HL-60 (cell line): ENCODE measurements around the gene ZFYVE28.

ENCODE experiments used
- DNase-seq, 2 experiments: peaks; one replicate each; pipeline ENCODE4 v3.0.0-alpha.2; 2010 to 2020; ENCODE audit warnings: low read depth in 1 of 2, low spot score in 1 of 2
- H3K27ac ChIP-seq: fragments of 250-450 bp; sonication (Bioruptor Pico); replicated peaks from 2 replicates; pipeline ENCODE4 v1.5.1; 2020; ENCODE audit warnings: mild to moderate bottlenecking, moderate library complexity
- H3K27me3 ChIP-seq: fragments of 250-450 bp; sonication (Bioruptor Pico); 2 replicates; pipeline ENCODE4 v1.5.1; 2021; ENCODE audit warnings: mild to moderate bottlenecking, moderate library complexity; ENCODE audit not compliant: insufficient read depth, poor library complexity, severe bottlenecking
- H3K4me3 ChIP-seq: replicated peaks from 2 replicates; pipeline ENCODE4 v1.5.1; 2011; ENCODE audit warnings: mild to moderate bottlenecking, control low read depth, low read length; ENCODE audit not compliant: insufficient read depth
- GABPA ChIP-seq: IDR thresholded peaks from 2 replicates; pipeline ENCODE4 v1.6.1; 2012; ENCODE audit warnings: low read depth
- POLR2AphosphoS5 ChIP-seq: IDR thresholded peaks from 2 replicates; pipeline ENCODE4 v1.6.1; 2012; ENCODE audit warnings: low read depth
- SPI1 ChIP-seq: IDR thresholded peaks from 2 replicates; pipeline ENCODE4 v1.6.1; 2012; ENCODE audit warnings: low read depth, mild to moderate bottlenecking, borderline replicate concordance
- TF ChIP-seq, protein P1 (sequence below): IDR thresholded peaks from one replicate; pipeline ENCODE4 v1.5.1; 2011; ENCODE audit warnings: low read length, control low read depth, inconsistent platforms; ENCODE audit not compliant: insufficient read depth
- TF ChIP-seq, protein P2 (sequence below): IDR thresholded peaks from 2 replicates; pipeline ENCODE4 v1.6.1; 2012; ENCODE audit warnings: low read depth; ENCODE audit not compliant: insufficient replicate concordance

ZFYVE28 gene

DNA sequence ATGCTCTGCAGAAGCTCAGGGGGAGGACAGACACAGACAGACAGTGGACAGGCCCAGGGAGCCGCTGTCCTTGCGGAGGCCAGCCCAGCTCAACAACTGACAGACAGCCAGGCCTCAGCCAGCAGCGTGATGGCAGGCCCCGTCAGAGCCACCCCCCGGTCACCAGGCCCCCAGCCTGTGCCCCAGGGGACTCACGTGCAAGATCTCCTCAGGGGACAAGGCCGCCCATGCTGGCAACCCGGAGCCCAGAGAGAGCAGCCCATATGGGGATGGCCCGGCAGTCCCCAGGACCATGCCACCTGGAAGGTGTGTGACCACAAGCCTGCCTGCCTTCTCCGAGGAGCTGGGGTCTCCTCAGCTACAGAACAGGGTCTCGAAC, 128.5 kb downstream of the ZFYVE28 start:
- H3K27me3 ChIP-seq, result no peaks in the 10 kb centered on the region
- no peak overlapping the region for H3K27ac ChIP-seq
- no peak overlapping the region for H3K4me3 ChIP-seq
- TF ChIP-seq POLR2AphosphoS5, result no peak
- no peak for TF ChIP-seq GABPA
- no peak for TF ChIP-seq SPI1
- TF ChIP-seq, protein P1, sequence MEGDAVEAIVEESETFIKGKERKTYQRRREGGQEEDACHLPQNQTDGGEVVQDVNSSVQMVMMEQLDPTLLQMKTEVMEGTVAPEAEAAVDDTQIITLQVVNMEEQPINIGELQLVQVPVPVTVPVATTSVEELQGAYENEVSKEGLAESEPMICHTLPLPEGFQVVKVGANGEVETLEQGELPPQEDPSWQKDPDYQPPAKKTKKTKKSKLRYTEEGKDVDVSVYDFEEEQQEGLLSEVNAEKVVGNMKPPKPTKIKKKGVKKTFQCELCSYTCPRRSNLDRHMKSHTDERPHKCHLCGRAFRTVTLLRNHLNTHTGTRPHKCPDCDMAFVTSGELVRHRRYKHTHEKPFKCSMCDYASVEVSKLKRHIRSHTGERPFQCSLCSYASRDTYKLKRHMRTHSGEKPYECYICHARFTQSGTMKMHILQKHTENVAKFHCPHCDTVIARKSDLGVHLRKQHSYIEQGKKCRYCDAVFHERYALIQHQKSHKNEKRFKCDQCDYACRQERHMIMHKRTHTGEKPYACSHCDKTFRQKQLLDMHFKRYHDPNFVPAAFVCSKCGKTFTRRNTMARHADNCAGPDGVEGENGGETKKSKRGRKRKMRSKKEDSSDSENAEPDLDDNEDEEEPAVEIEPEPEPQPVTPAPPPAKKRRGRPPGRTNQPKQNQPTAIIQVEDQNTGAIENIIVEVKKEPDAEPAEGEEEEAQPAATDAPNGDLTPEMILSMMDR, result no peak
- TF ChIP-seq, protein P2, sequence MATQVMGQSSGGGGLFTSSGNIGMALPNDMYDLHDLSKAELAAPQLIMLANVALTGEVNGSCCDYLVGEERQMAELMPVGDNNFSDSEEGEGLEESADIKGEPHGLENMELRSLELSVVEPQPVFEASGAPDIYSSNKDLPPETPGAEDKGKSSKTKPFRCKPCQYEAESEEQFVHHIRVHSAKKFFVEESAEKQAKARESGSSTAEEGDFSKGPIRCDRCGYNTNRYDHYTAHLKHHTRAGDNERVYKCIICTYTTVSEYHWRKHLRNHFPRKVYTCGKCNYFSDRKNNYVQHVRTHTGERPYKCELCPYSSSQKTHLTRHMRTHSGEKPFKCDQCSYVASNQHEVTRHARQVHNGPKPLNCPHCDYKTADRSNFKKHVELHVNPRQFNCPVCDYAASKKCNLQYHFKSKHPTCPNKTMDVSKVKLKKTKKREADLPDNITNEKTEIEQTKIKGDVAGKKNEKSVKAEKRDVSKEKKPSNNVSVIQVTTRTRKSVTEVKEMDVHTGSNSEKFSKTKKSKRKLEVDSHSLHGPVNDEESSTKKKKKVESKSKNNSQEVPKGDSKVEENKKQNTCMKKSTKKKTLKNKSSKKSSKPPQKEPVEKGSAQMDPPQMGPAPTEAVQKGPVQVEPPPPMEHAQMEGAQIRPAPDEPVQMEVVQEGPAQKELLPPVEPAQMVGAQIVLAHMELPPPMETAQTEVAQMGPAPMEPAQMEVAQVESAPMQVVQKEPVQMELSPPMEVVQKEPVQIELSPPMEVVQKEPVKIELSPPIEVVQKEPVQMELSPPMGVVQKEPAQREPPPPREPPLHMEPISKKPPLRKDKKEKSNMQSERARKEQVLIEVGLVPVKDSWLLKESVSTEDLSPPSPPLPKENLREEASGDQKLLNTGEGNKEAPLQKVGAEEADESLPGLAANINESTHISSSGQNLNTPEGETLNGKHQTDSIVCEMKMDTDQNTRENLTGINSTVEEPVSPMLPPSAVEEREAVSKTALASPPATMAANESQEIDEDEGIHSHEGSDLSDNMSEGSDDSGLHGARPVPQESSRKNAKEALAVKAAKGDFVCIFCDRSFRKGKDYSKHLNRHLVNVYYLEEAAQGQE, result no peak
- no peak for DNase-seq

DNA sequence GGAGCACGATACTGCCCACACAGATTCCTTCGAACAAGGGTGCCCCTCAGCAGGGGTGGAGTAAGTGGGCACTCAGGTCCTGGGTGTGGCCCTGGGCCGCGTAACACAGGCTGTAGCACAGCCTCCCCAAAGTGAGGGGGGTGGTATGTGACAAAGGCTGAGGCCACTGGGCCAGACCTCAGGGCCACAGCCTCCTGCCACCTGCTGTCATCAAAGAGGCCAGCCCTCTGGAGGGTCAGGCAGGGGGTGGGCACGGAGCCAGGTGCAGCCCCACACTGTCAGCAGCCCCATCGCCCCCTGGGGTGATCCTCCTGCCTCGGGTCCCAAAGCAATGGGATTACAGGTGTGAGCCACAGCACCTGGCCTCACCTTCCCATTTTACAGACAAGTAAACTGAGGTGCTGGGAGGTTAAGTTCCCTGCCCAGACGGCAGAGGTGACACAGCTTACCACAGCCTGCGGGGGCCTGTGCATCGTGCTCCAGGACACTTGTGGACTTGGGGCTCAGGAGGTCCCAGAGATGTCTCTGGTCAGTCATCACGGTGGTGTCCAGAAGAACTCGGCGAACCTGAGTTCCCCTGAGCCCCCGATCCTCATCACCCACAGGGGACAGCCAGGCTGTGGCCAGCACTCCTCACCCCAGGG, 129.0 kb downstream of the ZFYVE28 start:
- no peak overlapping the region for H3K4me3 ChIP-seq
- TF ChIP-seq, protein P1, result no peak
- TF ChIP-seq SPI1, result no peak
- TF ChIP-seq GABPA, result no peak
- TF ChIP-seq POLR2AphosphoS5, result no peak
- TF ChIP-seq, protein P2, result no peak
- no peaks in the 10 kb centered on the region for H3K27me3 ChIP-seq
- H3K27ac ChIP-seq, result no peak overlapping the region
- DNase-seq, result no peak

DNA sequence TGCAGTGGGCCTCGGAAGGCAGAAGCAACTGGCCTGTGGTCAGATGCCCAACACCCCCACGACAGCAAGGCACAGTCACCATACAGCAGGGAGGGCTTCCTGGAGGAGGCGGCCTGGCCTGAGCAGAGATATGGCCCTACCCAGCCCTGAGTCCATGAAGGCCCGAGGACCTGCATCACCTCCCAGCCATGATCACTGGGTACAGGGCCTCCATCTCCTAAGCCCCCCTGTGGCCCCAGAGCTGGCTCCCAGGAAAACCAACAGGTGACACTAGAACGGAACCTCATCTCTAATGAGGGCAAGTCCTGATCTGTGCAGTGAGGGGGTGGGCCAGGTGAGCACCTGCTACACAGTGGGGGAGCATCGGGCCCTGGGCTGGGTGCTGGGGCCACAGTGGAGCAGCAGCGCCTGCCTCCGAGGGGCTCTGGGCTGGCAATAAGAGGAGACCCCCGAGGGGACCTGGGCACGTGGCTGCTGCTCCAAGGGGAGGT, 130.3 kb downstream of the ZFYVE28 start:
- TF ChIP-seq GABPA (no peak), SPI1 (no peak), POLR2AphosphoS5 (no peak)
- TF ChIP-seq, protein P2, result no peak
- Histone ChIP-seq H3K4me3 (no peak overlapping the region), H3K27me3 (no peaks in the 10 kb centered on the region), H3K27ac (no peak overlapping the region)
- no peak for DNase-seq
